ENCODE results near the gene GSTM1.

GSTM1 gene

DNA sequence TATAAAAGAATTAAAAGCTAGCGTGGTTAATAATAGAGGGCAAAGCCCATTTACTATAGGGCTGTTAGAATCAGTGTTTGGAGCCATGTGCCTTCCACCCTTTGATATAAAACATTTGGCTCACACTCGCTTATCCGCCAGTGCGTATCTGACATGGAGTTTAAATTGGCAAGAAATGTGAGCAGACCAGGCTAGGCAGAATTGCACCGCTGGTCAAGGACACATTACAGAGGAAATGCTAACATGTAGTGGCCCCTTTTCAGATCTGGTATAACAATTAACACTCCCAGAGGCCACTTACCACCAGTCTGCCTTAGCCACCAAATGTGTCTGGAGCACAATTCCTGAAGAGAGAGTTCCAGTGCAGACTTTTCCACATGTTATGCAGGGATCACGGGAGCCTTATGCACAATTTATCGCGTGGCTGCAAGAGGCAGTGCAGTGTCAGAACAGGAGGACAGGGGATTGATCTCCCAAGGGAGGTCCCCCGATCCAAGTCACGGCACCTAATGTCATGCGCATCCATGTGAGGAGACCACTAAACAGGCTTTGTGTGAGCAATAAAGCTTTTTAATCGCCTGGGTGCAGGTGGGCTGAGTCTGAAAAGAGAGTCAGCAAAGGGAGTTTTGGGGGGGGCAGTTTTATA lies 39.2 kb downstream of the GSTM1 start:
- no peak for DNase-seq (ENCODE audit: low read depth, low spot score)

DNA sequence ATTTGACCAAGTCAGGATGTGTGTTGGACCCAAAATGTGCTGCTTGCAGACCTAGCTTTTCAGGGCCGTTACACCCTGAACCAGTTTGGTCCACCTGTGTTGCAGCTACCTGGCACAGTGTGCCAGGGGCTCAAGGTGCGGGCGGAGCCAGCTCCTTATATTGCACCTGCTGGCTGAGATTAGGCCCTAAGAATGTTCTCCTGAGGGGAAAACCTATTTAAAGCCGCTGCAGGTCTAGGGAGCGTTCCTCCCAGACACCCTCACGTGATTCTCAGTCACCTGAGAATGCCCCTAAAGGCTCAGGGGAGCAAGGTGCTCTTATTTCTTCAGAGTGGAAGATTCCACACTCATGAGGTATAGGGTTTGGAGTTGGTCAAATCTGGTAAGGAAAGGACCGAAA lies 41.3 kb downstream of the GSTM1 start:
- DNase-seq (ENCODE audit: low read depth, low spot score), result no peak

DNA sequence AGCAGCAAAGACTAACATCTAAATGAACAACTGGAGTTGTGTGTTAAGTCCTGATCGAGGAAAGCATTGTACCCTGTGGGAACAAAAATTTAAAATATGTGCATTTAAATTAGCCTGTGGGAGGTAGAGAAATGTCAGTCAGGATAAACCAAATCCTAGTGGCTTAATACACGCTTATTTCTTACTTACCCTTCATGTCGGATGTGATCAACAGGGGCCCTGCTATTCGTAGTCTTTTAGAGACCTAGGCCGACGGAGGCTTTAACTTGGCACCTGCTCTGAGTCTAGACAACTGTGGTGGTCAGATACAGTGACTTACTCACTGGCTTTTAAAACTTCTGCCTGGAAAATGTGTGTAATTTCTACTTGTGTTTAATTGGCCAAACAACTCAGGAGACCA lies 43.0 kb downstream of the GSTM1 start:
- no peak for DNase-seq (ENCODE audit: low read depth, low spot score)

DNA sequence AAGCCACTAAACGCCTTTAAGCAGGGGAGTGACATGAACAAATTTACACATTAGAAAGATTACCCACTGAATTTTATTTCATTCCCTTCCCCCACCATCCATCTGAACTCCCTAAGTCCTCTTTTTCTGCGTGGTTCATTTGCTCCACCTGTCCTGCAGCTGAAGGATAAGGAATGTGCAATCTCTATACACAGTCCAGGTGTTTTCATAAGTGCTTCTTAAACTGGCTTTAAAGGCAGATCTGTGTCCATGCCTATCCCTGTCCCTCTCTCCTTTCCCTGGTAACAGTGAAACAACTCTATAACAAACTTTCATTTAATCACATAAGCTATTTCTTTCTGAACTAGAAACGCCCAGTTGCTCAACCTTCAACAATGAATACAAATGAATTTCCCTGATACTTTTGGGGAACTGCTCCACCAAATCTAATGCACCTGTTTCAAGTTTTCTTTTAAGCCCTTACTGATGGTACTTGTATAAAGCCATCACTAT lies 44.8 kb downstream of the GSTM1 start:
- DNase-seq (ENCODE audit: low read depth, low spot score), result no peak

DNA sequence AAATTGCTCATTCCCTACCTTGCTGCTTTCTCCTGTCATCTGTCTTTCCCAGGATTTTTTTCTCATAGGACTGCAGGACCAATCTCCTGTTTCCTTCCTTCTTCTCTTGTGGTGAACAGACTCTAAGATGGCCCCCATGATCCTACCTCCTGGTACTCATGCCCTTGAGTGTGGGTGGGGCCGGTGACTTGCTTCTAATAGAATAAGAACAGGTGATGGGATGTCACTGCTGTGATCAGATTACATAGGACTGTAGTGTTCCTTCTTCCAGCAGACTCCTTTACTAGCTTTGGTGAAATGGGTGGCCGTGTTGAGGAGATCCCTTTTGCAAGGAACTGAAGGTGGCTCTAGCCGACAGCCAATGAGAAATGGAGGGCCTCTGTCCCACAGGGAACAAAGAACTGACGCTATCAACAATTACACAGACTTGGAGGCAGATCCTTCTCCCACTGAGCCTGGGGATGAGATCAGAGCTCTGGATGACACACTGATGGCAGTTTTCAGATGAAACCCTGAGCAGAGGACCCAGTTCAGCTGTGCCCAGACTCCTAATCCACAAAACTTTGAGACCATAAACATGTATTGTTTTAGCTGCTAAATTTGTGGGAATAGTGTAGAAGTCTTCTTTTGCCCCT lies 45.7 kb downstream of the GSTM1 start:
- DNase-seq (ENCODE audit: low read depth, low spot score), result no peak

DNA sequence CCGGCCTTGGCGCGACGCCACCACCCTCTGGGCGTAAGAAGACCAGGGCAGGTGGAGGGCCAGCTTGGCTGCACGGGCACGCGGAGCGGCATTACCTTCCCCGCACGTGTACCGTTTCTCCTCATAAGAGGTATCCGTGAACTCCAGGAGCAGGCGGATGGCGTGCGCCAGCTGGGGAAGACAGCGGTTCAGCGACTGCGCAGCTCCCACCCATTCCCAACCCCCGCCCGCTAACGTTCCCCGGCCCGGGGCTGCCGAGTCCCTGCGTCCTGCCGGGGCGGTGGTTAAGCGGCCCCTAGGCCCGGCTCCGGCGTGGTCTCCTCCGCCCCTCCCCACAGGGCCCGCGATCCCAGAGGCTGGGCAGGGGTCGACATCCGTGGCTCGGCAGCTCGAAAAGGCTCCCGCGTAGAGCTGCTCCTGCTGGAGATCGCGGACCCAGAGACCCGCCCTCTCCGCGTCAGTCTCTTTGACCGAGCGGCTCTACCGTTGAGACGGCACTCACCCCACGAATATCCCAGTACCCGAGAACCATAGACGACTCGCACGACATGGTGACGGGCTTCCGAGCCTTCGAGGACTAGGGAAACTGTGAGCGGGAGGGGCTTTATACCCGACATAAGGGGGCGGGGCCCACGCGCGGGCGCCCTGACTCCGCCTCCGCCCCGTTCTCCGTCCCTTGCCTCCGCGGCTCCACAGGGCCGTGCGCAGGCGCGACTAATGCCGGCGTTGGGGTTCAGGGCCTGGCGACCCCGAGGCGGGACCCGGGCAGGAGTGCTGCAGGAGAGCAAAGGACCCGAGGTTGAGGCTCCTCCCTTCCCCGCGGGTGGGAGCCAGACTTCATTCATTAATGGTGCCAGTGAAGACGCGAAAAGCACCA lies 52.4 kb downstream of the GSTM1 start:
- DNase-seq (ENCODE audit: low read depth, low spot score), result no peak

DNA sequence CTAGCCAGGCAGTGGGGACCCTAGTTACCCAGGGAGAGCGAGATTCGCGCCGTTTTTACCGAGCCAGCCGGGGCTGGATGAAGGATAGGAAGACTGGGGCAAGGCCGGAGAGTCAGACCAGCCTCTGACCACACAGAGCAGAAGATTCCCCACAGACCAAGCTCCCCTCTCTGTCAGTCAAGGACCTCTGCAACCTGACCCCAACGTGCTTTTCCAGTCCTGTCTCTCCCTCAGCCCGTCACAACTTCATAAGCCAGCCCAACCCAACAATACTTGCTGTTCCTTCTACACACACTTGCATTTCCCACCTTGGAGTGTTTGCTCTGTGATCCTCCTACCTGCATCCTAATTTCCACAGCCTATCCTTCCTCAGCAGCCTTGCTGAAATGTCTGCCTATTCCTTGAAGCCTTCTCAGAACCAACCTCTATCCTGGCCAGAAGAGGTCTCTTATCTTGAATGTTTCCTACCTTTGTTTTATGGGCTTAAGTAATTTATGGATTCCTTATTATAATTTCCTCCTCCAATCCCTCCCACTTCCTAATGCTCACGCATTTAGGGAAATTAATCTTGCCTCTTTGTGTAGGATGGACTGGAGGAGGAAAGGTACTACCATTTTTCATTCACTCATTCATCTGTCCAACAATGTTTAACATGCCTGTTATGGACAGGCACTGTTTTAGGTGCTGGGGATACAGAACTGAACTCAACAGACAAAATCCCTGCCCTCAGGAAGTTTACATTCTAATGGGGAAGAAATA lies 53.2 kb downstream of the GSTM1 start, which contains the start of gene GSTM3:
TSS of gene GSTM3 (minus strand) at position 424 of the 759 bp plus-strand sequence. CDS start 751 bp downstream, outside the sequence.
- DNase-seq (ENCODE audit: low read depth, low spot score), result no peak
